Measurements from ENCODE around the gene FAM236D. TPM values are rescaled to one million over a fixed set of nuclear protein-coding genes. Genes with fewer than 3 reads are reported as not detected.

Gene FAM236D
- total RNA-seq, result not detected in 2 replicates

GRCh38 chrX:72808110-72808509, at the start of gene FAM236D:
FAM236D (minus strand) TSS chrX:72808210; CDS start chrX:72808110, 100 bp downstream.

GRCh38 chrX:72782560-72782959, 25.4 kb downstream of the FAM236D start, which contains the start of gene FAM236B:
FAM236B (minus strand) TSS chrX:72782660; CDS start chrX:72782560, 100 bp downstream.

GRCh38 chrX:72776653-72777466, 31.1 kb downstream of the FAM236D start, which contains the start of gene DMRTC1B:
DMRTC1B (plus strand) TSS chrX:72776890; CDS start chrX:72845136, 68,246 bp downstream.

Other genes starting within 250 kb of the FAM236D start
- gene HDAC8, start 235.4 kb downstream of the FAM236D start, total RNA-seq, result 23.5 and 31.1 TPM in 2 replicates
- gene PHKA1, start 93.9 kb downstream of the FAM236D start, total RNA-seq, result 6.3 and 10.3 TPM in 2 replicates
- gene DMRTC1B, start 31.3 kb downstream of the FAM236D start, total RNA-seq, result not detected in 2 replicates
- gene FAM236B, start 25.6 kb downstream of the FAM236D start, total RNA-seq, result not detected in 2 replicates
- gene FAM236C, start 104.4 kb upstream of the FAM236D start, total RNA-seq, result not detected in 2 replicates
- not detected in 2 replicates for gene FAM236A, start 130.0 kb upstream of the FAM236D start, total RNA-seq
- gene DMRTC1, start 135.6 kb upstream of the FAM236D start, total RNA-seq, result not detected in 2 replicates
- gene PABPC1L2B, start 194.7 kb upstream of the FAM236D start, total RNA-seq, result not detected in 2 replicates